ENCODE data around the gene LIX1. TPM values are rescaled to one million over a fixed set of nuclear protein-coding genes. Genes with fewer than 3 reads are reported as not detected.

LIX1 gene
- total and polyA plus RNA-seq, 2 of the 8 experiments (the other 6 are each of a cell fraction or from before 2014, with no cell fraction given), result 0.26 to 0.45 TPM

DNA sequence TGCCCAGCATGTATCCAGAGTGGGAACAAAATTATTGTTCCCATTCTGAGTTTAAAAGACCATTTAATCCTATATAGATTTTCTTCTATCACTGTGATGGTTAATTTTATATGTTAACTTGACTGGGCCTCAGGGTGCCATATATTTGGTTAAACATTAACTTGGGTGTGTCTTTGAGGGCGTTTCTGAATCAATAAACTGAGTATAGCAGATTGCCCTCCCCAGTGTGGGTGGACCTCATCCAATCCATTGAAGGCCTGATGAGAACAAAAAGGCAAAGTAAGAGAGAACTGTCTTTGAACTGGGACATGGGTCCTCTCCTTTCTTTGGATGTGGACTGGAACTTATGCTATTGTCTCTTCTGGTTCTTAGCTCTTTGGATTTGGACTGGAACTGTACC lies 23.3 kb upstream of the LIX1 start:
- CTCF ChIA-PET (ENCODE audit: partially characterized antibody), result interaction anchor here (0.7 to 9.8 kb wide), 4 partner anchors 24 to 552 kb away, joined by 3 to 118 read pairs (median 6); no protein-coding TSS in a partner anchor
- H3K23me2 ChIP-seq (ENCODE audit: low read depth, low read length), result no peaks in the 10 kb centered on the region
- peaks cover 7 to 75% (median 30%) of the 10 kb centered on the region in 4 experiments; a peak in 7 of 8 replicates for H3K36me3 ChIP-seq (ENCODE audit: control insufficient read depth in 2 of 4, insufficient read depth in 4 of 4, low read length in 3 of 4)

More for the DNA sequence above, 23.3 kb upstream of the LIX1 start:
- H2BK120ac ChIP-seq (replicated peaks; ENCODE audit: low read depth, low read length), result no peak overlapping the region
- no peak for TF ChIP-seq YY1 (IDR thresholded peaks at IDR 0.05; ENCODE audit: low read depth, low read length)
- H2BK12ac ChIP-seq (ENCODE audit: low read depth, low read length), result no peak overlapping the region
- no peak overlapping the region for H3K14ac ChIP-seq (ENCODE audit: insufficient read length)
- H3K27me3 ChIP-seq (replicated peaks in 1 of 4; ENCODE audit: control insufficient read depth in 3 of 4, extremely low read depth in 1 of 4, insufficient read depth in 3 of 4, low read length in 3 of 4), result no peaks in the 10 kb centered on the region
- no peak overlapping the region for H3K23ac ChIP-seq (ENCODE audit: insufficient read length)
- H2AFZ ChIP-seq (ENCODE audit: low read length), result no peak overlapping the region
- H3K9ac ChIP-seq (replicated peaks in 1 of 4; ENCODE audit: extremely low read depth in 1 of 4, low read depth in 3 of 4, low read length in 3 of 4), result no peak overlapping the region
- H3K4me2 ChIP-seq (ENCODE audit: insufficient read depth in 1 of 2, low read depth in 2 of 2, low read length in 2 of 2), result no peak overlapping the region
- H3K9me3 ChIP-seq (ENCODE audit: insufficient read depth in 2 of 2, low read depth in 1 of 2, low read length in 1 of 2), result no peaks in the 10 kb centered on the region
- no peak overlapping the region for H3K4me3 ChIP-seq (ENCODE audit: extremely low read depth in 1 of 4, insufficient read depth in 2 of 4, low read depth in 3 of 4, low read length in 4 of 4)
- no peaks in the 10 kb centered on the region for H3K79me1 ChIP-seq (ENCODE audit: low read depth, low read length)
- DNase-seq (ENCODE audit: low read depth in 1 of 2, low spot score in 2 of 2) (no peak), FAIRE-seq (no peak)
- H3K18ac ChIP-seq (ENCODE audit: extremely low read depth, low read length), result no peak overlapping the region
- no peak overlapping the region for H3K4ac ChIP-seq (replicated peaks; ENCODE audit: insufficient read length, low read depth, low read length)
- H2BK5ac ChIP-seq (ENCODE audit: low read depth, low read length), result no peak overlapping the region
- H3K79me2 ChIP-seq (ENCODE audit: control insufficient read depth in 1 of 2, insufficient read depth in 2 of 2, low read length in 2 of 2), result no peaks in the 10 kb centered on the region
- no peak overlapping the region for H2AK5ac ChIP-seq (ENCODE audit: low read depth, low read length)
- no peak overlapping the region for H4K8ac ChIP-seq (ENCODE audit: extremely low read depth, insufficient read depth, low read length)
- H4K20me1 ChIP-seq (replicated peaks in 1 of 2; ENCODE audit: control insufficient read depth in 1 of 2, insufficient read depth in 2 of 2, low read length in 2 of 2), result peaks cover 1 to 2% of the 10 kb centered on the region in 2 experiments
- no peak overlapping the region for H3K56ac ChIP-seq (replicated peaks; ENCODE audit: insufficient read length, low read depth, low read length)
- H3K27ac ChIP-seq (ENCODE audit: low read depth, low read length), result no peak overlapping the region
- H2BK20ac ChIP-seq (ENCODE audit: low read length), result no peak overlapping the region
- WGBS, 2 experiments (ENCODE audit: extremely low coverage in 1 of 2, insufficient coverage in 1 of 2, insufficient read length in 1 of 2, insufficient replicate concordance in 2 of 2, low coverage in 1 of 2, low lambda C conversion rate in 2 of 2, missing lambda C conversion rate in 1 of 2), result 85% methylated on average over 1 of the region's 1 CpG; no CpG with 5 or more reads in 1 of the 2 experiments
- no peak overlapping the region for H4K91ac ChIP-seq (replicated peaks; ENCODE audit: insufficient read length, low read length)
- H2BK15ac ChIP-seq (ENCODE audit: low read length), result no peak overlapping the region
- no peak overlapping the region for H4K5ac ChIP-seq (ENCODE audit: insufficient read length, low read depth, low read length)
- POLR2A ChIA-PET (ENCODE audit: partially characterized antibody), result no interaction called here
- no peaks in the 10 kb centered on the region for H3K4me1 ChIP-seq (replicated peaks in 1 of 4; ENCODE audit: control insufficient read depth in 3 of 4, insufficient read depth in 4 of 4, low read length in 3 of 4)
